HG03571 (cell line): ENCODE measurements around the gene SYCE1.
"Not testable (repeated sequence)": the region's sequence is repeated elsewhere in the genome, so short reads cannot be mapped to it uniquely, and the experiment has no call there.

Experiments used
- ATAC-seq: cut with Tn5 transposase; IDR thresholded peaks from one replicate; pipeline ENCODE4 v1.9.1; 2021; ENCODE audit not compliant: unreplicated experiment

The SYCE1 gene, protein sequence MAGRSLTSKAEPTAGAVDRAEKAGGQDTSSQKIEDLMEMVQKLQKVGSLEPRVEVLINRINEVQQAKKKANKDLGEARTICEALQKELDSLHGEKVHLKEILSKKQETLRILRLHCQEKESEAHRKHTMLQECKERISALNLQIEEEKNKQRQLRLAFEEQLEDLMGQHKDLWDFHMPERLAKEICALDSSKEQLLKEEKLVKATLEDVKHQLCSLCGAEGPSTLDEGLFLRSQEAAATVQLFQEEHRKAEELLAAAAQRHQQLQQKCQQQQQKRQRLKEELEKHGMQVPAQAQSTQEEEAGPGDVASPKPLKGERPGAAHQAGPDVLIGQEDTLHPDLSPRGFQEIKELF

DNA sequence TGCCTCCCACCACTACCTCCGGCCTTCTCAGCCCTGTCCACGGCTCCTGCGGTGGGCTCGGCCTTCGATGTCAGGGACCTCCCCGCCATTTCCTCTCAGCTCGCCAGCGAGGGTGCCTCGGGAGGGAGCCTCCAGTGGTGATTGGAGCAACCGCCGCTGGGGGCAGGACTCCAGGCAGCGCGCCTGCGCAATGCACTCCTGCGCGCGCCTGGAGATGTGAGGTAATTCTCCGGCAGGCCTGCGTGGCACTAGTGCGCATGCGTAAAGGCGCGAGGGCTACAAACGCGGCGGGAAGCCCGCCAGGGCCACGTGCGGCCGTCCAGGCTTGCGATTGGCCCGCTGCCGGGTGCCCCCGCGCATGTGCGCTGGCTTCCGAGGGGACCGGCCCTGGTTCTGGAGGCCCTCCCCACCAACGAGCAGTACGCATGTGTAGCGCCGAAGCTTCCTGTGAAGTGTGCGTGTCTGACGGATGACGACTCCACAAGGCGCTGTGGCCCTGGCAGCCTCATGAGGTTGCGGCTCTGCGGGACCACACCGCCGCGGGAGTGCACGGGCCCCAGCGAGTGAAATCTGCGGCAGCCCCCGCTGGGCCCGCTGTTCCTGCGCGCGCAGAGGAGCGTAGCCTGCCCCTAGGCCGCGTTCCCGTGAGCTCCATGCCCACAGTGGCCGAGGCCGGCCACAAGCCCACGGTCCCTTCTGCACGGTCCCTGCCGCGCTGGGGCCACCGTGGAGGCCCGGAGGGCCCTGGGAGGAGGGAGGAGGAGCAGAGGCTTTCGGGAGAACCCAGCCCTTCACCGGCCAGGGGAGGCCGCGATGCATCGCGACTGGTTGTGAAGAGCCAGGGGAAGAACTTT is at the start of gene SYCE1:
Gene SYCE1 (minus strand): TSS at position 143 of the 854 bp plus-strand sequence. CDS start 54 bp downstream, at position 89.
- no peak for ATAC-seq

DNA sequence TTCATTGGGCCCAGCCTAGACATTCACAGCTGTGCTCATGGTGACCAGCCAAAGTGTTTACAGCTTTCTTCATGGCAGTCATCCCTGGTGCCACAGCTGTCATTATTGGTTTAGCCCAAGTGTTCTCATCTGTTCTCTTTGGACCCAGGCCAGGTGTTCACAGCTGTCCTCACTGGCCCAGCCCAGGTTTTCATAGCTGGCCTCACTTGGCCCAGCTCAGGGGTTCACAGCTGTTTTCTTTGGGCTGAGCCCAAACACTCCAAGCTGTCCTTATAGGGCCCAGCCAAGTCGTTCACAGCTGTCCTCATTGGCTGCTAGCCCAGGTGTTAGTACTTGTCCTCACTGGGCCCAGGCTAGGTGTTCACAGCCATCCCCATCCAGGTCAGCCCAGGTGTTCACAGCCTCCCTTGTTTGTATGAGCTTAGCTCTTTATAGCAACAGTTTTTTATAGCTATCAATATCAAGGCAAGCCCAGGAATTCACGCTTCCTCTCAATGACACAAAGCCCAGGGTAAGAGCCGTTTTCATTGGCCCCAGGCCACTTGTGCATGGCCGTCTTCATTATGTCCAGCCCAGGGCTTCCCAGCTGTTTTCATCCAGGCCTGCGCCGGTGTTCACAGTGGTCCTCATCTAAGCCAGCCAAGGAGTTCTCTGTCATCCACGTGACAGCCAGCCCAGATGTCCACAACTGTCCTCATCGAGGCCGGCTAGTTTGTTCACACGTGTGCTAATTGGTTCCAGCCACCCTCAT is 49.6 kb upstream of the SYCE1 start:
- no peak for ATAC-seq

DNA sequence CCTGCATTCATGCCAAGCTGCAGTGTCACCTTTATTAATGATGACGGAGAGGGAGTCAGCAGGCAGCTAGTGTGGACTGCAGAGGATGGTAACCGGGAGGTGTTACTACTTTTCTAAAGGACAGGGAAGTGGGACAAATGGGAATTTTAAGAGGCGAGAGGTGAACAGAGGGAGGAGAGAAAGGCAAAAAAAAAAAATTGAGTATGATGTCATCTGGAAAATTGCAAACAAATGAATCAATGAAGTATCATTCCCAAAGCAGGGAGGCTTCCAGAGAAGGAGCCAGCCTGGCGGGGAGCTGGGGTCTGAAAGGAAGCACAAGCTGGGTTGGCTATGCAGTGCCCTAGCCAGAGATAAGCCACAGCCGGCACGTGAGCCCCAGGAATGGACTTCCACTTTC is 48.3 kb upstream of the SYCE1 start:
- ATAC-seq = no peak

DNA sequence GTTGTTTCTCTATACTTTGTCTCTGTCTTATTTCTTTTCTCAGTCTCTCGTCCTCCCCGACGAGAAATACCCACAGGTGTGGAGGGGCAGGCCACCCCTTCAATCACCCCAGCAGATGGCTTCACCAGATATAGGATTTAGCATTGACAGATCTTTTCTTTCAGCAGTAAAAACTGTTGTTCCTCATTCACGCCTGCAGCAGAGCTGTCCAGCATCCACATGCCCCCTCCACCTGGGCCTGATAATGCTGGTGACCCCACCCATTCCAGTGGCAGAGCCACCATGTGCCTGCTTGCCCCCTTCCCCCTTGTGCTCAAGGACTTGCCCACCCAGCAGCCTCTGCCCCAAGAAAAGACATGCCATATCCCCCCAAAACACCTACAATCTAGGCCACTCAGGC is 45.7 kb upstream of the SYCE1 start:
- no peak for ATAC-seq

DNA sequence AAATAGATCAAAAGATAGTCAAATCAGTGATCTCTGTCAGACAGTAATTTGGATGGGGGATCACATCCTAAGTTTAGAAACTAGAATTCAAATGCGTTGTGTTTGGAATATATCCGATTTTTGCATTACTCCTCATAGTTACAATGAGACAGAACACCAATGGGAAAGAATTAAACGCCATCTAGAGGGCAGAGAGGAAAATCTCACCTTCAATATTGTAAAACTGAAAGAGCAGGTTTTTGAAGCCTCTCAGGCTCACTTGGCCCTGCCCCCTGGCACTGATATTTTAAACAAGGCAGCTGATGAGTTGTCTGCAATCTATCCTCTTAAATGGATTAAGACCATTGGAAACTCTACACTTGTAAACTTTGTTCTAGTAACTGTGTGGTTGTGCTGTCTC is 43.5 kb upstream of the SYCE1 start:
- no peak for ATAC-seq

DNA sequence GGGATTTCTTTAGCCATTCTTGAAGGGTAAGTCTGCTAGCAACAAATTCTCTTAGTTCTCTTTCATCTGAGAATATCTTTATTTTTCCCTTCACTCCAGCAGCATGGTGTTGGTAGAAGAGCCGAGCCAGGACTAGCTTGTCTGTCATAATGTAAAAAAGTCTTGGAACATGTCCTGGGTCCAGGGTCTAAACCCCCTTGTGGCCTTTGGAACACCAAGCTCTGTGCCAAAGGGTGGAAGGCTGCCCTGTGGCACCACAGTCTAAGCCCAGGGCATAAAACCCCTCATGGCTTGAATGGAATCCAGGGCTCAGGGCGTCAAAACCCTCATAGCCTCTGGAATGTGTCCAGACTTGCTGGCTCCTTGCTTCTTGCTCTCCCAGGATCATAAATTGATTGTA is 38.1 kb upstream of the SYCE1 start:
- not testable (repeated sequence) for ATAC-seq

DNA sequence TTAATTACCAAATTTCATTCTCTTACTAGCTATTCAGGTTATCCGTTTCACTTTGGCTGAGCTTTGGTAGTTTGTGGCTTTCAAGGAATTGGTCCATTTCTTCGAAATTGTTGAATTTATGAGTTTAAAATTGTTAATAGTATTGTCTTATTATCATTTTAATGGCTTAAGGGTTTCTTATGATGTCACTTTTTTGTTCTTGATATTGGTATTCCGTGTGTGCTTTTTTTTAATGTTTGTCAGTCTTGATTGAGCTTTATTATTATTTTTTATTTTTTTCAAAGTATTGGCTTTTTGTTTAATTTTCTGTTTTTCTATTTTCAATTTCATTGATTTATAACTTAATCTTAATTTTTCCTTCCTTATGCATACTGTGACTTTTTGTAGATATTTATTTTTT is 35.3 kb upstream of the SYCE1 start:
- no peak for ATAC-seq

DNA sequence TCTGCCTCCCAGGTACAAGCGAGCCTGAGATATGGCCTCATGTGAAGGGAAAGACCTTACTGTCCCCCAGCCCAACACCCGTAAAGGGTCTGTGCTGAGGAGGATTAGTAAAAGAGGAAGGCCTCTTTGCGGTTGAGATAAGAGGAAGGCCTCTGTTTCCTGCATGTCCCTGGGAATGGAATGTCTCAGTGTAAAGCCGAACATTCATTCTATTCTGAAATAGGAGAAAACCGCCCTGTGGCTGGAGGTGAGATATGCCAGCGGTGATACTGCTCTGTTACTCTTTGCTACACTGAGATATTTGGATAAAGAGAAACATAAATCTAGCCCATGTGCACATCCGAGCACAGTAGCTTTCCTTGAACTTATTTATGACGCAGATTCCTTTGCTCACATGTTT is 34.5 kb upstream of the SYCE1 start:
- not testable (repeated sequence) for ATAC-seq

DNA sequence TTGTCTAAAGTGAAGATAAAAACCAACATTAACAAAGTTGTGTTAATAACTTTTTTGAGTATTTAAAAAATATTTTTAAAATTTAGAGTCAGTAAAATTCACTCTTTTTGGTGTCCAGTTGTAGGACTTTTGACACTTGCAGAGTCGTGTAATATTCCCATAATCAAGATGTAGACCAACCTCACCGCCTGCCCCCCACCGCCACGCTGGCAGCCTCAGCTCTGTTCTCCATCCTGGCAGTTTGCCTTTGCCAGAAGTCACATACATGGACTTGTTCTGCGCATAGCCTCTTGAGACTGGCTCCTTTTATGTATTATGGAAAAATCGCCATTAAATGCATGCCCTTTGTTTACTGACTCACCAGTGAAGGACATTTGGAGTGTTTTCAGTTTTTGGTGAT is 27.3 kb upstream of the SYCE1 start:
- ATAC-seq = no peak

DNA sequence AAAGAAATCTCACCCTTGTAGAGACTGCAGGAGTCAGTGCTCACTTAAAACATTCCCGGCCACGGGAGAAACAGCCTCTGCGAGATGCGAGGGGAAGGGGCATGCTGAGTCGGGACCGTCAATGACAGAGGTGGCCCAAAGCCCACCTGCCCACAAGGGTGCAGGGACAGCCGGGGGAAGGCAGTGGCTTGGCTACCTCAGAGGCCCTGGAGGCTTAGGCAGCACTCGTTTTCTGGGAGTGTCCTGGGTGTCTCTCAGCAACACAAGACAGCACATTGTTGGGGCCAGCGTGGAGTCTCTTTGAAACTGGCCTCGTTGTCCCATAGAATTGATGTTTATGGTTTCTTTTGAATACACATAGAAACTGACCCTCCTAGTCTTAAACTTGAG is 25.6 kb upstream of the SYCE1 start:
- ATAC-seq = no peak

DNA sequence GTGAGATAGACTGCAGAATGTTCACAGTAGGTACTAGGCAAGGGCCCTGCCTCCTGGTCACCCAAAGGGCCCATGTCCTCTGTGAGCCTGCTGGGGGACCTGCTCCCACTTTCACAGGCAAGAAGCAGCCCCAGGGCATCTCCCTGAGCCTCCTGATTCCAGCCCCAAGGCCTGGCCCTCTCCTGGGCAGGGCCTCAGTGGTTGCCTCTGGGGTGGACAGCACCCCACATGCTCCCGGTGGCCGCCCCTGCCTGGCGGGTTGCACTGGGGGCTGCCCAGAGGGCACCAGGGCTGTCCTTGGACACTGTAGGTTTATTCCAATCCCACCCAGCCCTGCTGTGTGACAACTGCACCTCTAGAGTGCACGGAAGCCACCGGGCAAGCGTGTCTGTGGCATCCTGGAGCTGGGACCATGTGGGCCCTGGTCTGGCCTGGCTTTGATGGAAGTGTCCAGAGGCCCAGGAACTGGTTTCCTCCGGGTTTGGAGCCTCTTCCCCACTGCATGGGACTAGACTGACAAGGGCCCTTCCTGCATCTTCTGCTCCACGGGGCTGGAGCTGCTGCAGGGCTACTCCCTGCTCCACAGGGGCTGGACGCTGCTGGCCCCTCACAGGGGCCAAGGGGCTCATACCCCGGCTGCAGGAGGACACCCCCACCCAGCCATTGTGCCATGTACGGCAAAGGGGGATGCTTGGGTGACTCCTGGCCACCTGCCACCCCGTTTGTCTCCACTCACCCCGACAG is 25.0 kb upstream of the SYCE1 start:
- ATAC-seq = no peak

DNA sequence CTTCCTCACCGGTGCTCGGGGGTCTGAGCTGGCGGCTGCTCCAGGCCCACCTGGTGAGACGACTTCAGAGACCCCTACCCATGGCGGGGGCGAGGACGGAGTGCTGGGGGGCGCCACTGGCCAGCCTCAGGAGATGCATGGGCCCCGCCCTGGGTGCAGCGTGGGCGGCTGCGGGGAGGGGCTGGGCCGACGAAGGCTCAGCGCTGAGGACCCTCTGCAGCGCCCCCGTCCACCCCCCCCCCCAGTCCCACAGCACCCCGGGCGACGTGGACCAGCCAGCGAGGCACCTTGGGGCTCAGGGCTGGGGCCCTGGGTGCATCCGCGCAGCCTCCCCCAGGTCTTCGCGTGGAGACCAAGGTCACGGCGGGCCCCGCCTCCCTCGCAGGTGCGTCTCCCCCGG is 11.7 kb upstream of the SYCE1 start:
- ATAC-seq = not testable (repeated sequence)

DNA sequence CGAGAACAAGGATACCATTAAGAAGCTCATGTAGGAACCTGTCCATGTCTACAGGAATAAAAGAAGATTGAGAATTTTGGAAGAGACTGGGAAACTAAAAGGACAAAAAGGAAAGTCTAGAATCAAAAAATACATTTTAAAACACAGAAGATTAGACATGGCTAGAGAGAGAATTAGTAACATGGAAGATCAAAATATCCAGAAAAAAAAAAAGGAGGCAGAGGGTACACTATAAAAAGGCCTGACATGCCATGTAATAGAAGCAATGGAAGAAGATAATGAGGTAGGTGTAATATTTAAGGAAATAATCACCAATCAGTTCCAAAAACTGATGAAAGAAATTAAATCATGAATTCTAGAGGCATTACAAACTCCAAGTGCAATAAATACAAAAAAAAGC is 8.1 kb upstream of the SYCE1 start:
- not testable (repeated sequence) for ATAC-seq

DNA sequence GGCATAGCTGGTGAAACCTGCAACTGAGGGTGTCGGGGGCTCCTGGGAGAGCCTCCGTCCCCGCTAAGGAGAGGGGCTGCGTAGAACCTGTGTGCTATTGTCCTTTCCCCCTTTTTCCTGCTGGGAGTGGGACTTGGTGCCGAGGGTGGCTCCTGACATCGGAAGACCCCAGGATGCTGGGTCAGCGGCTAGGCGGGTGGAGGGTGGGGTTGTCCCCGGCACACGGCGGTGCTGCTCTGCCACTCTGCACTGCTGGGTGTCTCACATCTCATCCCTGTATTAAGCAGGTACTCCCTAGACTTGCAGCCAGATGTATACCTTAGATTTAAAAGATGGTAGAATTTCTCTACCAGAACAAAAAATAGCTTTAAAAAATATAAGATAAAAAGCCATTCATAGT is 6.7 kb upstream of the SYCE1 start:
- ATAC-seq = not testable (repeated sequence)

DNA sequence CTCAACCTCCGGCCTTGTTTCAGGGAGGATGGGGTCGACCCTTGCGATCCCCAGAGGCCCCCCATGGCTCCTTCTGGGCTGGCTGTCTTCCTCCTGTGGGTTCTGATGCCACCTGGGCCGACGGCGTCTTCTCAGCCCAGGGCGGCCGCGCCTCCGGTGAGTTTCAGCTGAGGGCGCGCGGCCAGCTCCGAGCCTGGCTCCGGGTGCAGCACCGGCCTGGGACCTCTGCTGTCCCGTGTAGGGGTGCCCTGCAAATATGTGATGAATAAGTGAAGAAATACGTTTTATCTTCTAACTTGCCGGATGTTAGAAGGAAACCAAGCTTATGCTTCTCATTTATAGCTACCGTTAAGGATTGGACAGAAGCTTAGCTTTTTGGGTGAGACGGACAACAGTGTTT is 4.4 kb upstream of the SYCE1 start:
- ATAC-seq = not testable (repeated sequence)

DNA sequence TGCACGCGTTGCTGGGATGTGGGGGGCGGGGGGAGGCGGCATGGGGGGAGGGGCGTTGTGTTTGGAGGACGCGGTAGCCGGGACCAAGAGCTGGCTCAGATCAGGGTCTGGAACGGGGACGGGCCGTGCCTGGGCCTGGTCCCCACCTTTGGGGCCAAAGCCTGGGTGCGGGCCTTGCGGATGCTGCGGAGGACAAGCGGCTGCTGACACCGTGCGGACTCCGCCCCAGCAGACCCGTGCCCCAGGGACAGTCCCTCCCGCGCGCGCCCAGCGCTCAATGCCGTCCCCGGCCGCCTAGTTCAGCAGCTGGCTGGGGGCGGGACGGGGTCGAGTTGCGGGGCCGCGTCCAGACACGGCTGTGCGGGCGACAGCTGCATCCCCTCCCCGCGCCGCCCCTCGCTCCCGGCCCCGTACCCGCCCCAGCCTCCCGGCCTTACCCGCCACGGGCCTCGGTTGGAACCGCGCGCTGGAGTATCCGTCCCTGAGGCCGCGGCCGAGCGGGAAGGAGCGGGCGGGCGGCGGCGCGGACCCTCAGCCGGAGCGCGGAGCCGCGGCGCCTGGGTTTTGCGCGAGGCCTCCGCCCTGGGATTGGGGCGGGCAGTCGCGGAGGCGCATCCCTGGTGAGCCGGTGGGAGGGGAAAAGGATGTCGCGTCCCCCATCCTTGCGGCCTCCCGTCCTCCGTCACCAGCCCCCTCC is 3.6 kb upstream of the SYCE1 start:
- ATAC-seq = not testable (repeated sequence)

DNA sequence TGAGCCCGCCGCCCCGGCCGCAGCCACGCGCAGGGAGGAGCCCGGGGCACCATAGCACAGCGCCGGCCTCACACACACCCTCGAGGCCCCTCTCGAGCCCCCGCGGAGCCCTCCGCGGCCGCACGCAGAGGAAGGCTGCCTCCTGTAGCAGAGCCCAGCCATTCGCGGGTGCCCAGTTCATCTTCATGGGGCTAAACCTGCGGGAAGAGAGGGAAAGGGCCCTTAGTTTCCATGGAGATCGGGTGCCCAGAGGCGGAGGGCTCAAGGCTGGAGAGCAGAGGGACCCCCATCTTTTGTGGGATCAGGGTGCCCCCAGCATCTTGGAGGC is 2.9 kb upstream of the SYCE1 start:
- ATAC-seq = no peak

DNA sequence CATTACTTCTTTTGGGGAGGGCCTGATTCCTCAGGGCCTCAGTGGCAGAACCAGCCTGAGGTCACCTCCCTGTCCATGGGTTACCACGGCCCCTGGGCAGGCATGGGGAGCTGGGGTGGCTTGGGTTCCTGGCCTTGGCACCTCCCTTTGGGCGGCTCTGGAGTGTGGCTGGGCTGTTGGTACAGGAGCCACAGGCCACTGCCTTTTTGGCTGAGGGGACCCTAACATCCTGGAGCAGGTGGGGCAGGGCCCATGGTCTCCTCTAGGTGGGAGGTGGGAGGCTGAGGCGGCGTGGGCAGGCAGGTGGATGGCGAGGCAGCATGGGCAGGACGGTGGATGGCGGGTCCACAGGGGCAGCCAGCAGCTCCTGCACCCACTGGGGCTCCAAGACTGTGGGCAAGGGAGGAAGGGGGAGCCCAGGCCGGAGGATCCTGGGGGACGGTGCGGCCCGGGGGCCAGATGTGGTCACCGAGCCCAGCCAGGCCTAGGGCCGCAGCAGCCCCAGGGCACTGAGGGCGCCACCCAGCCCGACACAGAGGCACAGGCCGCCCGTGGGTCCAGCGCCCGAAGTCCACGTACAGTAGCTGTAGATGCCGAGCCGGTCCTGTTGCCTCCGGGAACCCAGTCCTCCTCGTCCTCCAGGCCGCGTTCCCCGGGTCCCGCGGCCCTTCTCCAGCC is 2.4 kb upstream of the SYCE1 start:
- no peak for ATAC-seq

DNA sequence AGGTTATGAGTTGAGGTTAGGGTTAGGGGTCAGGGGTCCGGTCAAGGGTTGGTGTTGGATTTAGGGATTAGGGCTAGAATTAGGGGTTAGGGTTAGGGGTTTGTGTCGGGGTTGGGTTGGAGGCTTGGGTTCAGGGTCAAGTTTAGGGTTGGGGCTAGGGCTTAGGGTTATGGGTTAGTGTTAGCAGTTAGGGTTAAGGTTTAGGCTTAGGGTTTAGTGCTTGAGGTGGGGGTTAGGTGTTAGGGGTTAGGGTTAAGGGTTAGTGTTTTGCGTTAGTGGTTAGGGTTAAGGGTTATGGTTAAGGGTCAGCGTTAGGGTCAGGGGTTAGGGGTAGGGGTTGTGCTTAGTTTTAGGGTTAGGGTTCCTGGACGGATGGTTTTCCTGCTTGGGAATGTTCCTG is 1.7 kb upstream of the SYCE1 start:
- ATAC-seq = no peak

DNA sequence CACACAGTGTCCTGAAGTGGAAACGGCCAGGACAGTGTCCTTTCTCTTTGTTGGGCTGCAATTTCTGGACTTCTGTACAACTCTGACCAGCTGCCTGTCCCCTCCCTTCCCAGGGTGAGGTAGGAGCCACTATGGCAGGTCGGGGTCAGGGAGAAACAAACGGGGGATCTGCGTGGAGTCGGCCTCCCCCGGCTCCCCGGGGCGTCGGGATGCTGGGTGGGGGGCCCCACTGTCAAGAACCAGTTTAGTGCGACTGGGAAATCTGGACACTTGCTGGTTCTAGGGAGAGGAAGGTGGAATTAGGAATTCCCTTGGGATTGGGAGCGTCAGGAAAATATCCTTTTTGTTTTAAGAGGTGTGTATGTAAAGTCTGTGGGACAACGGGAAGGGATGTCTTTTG is 567 bp downstream of the SYCE1 start:
- ATAC-seq = no peak
